GM13977 (cell line): ENCODE measurements around the gene PLVAP.

Experiments used
- DNase-seq: peaks from one replicate; pipeline ENCODE4 v3.0.0; 2012; ENCODE audit warnings: low spot score
- in situ Hi-C: fragments of 300-500 bp; cut with MboI; formaldehyde crosslinking; loops from one replicate; pipeline ENCODE4 v1.12.0; 2022; ENCODE audit warnings: low sequenced_read_pairs, low pct_unique_long_range_greater_than_20kb, mixed read lengths, inconsistent platforms; ENCODE audit not compliant: unreplicated experiment
- TF ChIP-seq, protein P1 (sequence below): IDR thresholded peaks from 2 replicates; pipeline ENCODE4 v1.5.1; 2012; ENCODE audit warnings: mild to moderate bottlenecking, control low read depth; ENCODE audit not compliant: insufficient read depth; ENCODE audit errors: extremely low read depth, missing control alignments

The PLVAP gene

DNA sequence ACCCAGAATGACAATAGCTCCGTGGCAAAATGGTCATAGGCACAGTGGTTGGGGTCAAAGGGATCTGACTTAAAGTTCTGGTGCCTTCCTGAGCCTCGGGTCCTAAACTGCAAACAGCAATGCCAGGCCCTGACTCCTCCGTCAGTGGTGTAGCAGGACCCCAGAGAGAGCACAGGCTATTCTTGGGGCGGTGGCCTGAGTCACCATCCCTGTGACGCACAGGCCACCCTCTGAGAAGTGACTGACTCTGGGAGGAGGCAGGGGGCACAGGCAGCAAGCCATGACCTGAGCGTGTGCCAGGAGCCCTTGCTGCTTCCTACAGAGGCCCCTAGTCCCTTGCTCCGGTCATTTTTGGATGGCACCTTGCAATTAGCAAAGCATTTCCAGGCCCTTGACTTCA, 18.7 kb downstream of the PLVAP start:
- DNase-seq: no peak
- in situ Hi-C loops: no loop called here
- TF ChIP-seq, protein P1, sequence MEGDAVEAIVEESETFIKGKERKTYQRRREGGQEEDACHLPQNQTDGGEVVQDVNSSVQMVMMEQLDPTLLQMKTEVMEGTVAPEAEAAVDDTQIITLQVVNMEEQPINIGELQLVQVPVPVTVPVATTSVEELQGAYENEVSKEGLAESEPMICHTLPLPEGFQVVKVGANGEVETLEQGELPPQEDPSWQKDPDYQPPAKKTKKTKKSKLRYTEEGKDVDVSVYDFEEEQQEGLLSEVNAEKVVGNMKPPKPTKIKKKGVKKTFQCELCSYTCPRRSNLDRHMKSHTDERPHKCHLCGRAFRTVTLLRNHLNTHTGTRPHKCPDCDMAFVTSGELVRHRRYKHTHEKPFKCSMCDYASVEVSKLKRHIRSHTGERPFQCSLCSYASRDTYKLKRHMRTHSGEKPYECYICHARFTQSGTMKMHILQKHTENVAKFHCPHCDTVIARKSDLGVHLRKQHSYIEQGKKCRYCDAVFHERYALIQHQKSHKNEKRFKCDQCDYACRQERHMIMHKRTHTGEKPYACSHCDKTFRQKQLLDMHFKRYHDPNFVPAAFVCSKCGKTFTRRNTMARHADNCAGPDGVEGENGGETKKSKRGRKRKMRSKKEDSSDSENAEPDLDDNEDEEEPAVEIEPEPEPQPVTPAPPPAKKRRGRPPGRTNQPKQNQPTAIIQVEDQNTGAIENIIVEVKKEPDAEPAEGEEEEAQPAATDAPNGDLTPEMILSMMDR: no peak

DNA sequence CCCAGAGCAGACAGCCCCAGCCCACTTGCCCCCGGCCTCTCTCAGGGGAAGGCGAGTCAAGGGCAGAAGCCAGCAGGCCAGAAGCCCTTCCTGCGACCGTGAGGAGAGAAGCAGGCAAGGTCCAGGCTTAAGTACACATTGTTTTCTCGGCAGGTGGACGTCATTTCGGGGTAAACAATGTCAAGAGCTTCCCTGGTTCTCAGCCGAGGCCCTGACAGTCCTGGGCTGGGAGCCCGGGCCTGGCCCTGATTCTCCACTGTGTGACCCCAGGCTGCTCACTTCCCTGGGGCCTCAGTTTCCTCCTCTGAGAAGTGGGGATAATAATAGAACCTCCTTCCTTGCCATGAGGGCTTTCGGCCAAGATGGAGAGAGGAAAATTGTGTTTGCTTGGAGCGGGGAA, 19.4 kb downstream of the PLVAP start:
- in situ Hi-C loops: no loop called here
- DNase-seq: no peak
- TF ChIP-seq, protein P1: no peak

DNA sequence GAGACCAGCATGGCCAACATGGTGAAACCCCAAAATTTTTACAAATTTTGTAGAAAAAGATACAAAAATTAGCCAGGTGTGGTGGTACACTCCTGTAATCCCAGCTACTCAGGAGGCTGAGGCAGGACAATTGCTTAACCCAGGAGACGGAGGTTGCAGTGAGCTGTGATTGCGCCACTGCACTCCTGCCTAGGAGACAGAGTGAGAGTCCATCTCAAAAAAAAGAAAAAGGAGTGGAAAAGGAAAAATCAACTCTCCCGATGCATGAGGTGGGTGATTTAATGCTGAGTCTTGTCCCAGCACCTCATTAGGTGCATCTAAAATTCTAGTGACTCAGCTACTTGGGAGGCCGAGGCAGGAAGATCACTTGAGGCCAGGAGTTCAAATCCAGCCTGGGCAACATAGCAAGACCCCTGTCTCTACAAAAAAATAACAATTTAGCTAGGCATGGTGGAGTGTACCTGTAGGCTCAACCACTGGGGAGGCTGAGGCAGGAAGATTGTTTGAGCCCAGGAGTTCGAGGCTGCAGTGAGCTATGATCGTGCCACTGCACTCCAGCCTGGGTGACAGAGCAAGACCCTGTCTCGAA, 20.0 kb downstream of the PLVAP start:
- TF ChIP-seq, protein P1: no peak
- no peak for DNase-seq
- in situ Hi-C loops: no loop called here

- TF ChIP-seq, protein P1: no peak
- no peak for DNase-seq
- in situ Hi-C loops: no loop called here
These were observed 23.8 kb downstream of the PLVAP start for GRCh38 chr19:17353386-17353785.

GRCh38 chr19:17352608-17353280, 24.4 kb downstream of the PLVAP start:
- TF ChIP-seq, protein P1: no peak
- no peak for DNase-seq
- in situ Hi-C loops: no loop called here

GRCh38 chr19:17351815-17352435, 25.2 kb downstream of the PLVAP start:
- no peak for DNase-seq
- in situ Hi-C loops: no loop called here

More at GRCh38 chr19:17351815-17352435, 25.2 kb downstream of the PLVAP start:
- TF ChIP-seq, protein P1: no peak
